HCT116 (cell line): ENCODE results near the gene SETD3. TPM values are rescaled to one million over a fixed set of nuclear protein-coding genes. Genes with fewer than 3 reads are reported as not detected.

Source experiments
- ATAC-seq: fragments of 200-7000 bp; cut with Tn5 transposase; 2 replicates; pipeline ENCODE4 v1.9.1; 2020; ENCODE audit warnings: mild to moderate bottlenecking, moderate library complexity
- BruUV-seq: library from RNA; stranded (reverse); fragments of 400-500 nt; replicated peaks from 2 replicates; lab custom pipeline; 2021; lab: Mats Ljungman, UMichigan
- CTCF ChIA-PET: fragments of 300-600 bp; sonication (Branson Sonifier 250); formaldehyde crosslinking; loops from one replicate; lab custom pipeline; 2021; ENCODE audit warnings: antibody characterized with exemption; lab: Charles Lee
- POLR2A ChIA-PET: fragments of 300-600, 350-600 bp; sonication (Branson Sonifier 250); formaldehyde crosslinking; loops from one replicate; lab custom pipeline; 2021; ENCODE audit warnings: antibody characterized with exemption; lab: Charles Lee
- RAD21 ChIA-PET, 2 experiments: fragments of 300-600 bp; sonication (Branson Sonifier 250); formaldehyde crosslinking; loops; one replicate each; lab custom pipeline; 2023; ENCODE audit warnings: low total read pairs in 2 of 2; ENCODE audit not compliant: uncharacterized antibody in 2 of 2, unreplicated experiment in 2 of 2, low non-redundant PET in 1 of 2; lab: Charles Lee
- DNase-seq: peaks from one replicate; pipeline ENCODE4 v3.0.0-alpha.2; 2010; ENCODE audit warnings: low read depth, low spot score
- H2AFZ ChIP-seq: fragments of 200-600 bp; shearing (Covaris generic), sonication (generic); 2 replicates; pipeline ENCODE4 v1.6.1; 2017; ENCODE audit warnings: low read depth, mixed run types, mixed read lengths, antibody characterized with exemption, low read length; ENCODE audit not compliant: poor library complexity, severe bottlenecking
- H3K27ac ChIP-seq: 2 replicates; pipeline ENCODE4 v1.5.1; 2012; ENCODE audit warnings: low read depth, low read length
- H3K27me3 ChIP-seq: fragments of 200-600 bp; sonication (generic); 2 replicates; pipeline ENCODE4 v1.6.1; 2016; ENCODE audit warnings: mixed run types, low read length, mixed read lengths; ENCODE audit not compliant: insufficient read depth
- H3K36me3 ChIP-seq, 2 experiments: fragments of 200-500 bp in 1 of 2; fragments of 200-600 bp in 1 of 2; sonication (Bioruptor generic) in 1 of 2; sonication (generic) in 1 of 2; 2 replicates each; pipeline versions ENCODE4 v1.5.1 to v1.6.1; 2014 to 2016; ENCODE audit warnings: low read length in 2 of 2, inconsistent platforms in 1 of 2, mixed read lengths in 1 of 2, mixed run types in 1 of 2; ENCODE audit not compliant: insufficient read depth in 2 of 2, control insufficient read depth in 1 of 2
- H3K4me1 ChIP-seq, 2 experiments: fragments of 200-600 bp in 1 of 2; sonication (generic) in 1 of 2; 2 replicates each; pipeline versions ENCODE4 v1.5.1 to v1.6.1; 2012 to 2017; ENCODE audit warnings: low read length in 2 of 2, inconsistent platforms in 1 of 2, mild to moderate bottlenecking in 1 of 2, mixed read lengths in 1 of 2, mixed run types in 1 of 2, moderate library complexity in 1 of 2; ENCODE audit not compliant: insufficient read depth in 2 of 2, control insufficient read depth in 1 of 2
- H3K4me2 ChIP-seq: fragments of 200-600 bp; sonication (generic); 2 replicates; pipeline ENCODE4 v1.6.1; 2017; ENCODE audit warnings: mixed run types, low read length, mixed read lengths
- H3K4me3 ChIP-seq, 2 experiments: fragments of 200-600 bp in 1 of 2; sonication (generic) in 1 of 2; replicated peaks in 1 of 2; 2 replicates each; pipeline ENCODE4 v1.5.1; 2011 to 2016; ENCODE audit warnings: low read length in 2 of 2, control low read depth in 1 of 2, low read depth in 1 of 2, mild to moderate bottlenecking in 1 of 2, mixed read lengths in 1 of 2, mixed run types in 1 of 2
- H3K79me2 ChIP-seq: fragments of 200-600 bp; sonication (generic); 2 replicates; pipeline ENCODE4 v1.6.1; 2017; ENCODE audit warnings: mild to moderate bottlenecking, mixed run types, low read length, moderate library complexity, mixed read lengths; ENCODE audit not compliant: insufficient read depth
- H3K9ac ChIP-seq: fragments of 200-600 bp; sonication (generic); 2 replicates; pipeline ENCODE4 v1.6.1; 2016; ENCODE audit warnings: low read length, mixed read lengths
- H3K9me2 ChIP-seq: fragments of 200-600 bp; sonication (generic), shearing (Covaris generic); 2 replicates; pipeline ENCODE4 v1.6.1; 2017; ENCODE audit warnings: mixed run types, mild to moderate bottlenecking, moderate library complexity; ENCODE audit not compliant: insufficient read depth
- H3K9me3 ChIP-seq, 2 experiments: fragments of 200-500 bp in 1 of 2; fragments of 200-600 bp in 1 of 2; sonication (Bioruptor generic) in 1 of 2; sonication (generic) in 1 of 2; 2 replicates each; pipeline ENCODE4 v1.6.1; 2014 to 2017; ENCODE audit warnings: low read length in 2 of 2, mixed read lengths in 2 of 2, inconsistent platforms in 1 of 2, low read depth in 1 of 2, mild to moderate bottlenecking in 1 of 2, mixed run types in 1 of 2, moderate library complexity in 1 of 2; ENCODE audit not compliant: control insufficient read depth in 1 of 2, insufficient read depth in 1 of 2
- H4K20me1 ChIP-seq: fragments of 200-600 bp; sonication (generic), shearing (Covaris generic); 2 replicates; pipeline ENCODE4 v1.6.1; 2017; ENCODE audit warnings: mixed run types, mild to moderate bottlenecking, moderate library complexity; ENCODE audit not compliant: insufficient read depth
- ATF3 ChIP-seq: IDR thresholded peaks from 2 replicates; pipeline ENCODE4 v1.6.1; 2012
- CBX3 ChIP-seq: IDR thresholded peaks from 2 replicates; pipeline ENCODE4 v1.6.1; 2012; ENCODE audit warnings: low read depth
- CEBPB ChIP-seq: IDR thresholded peaks from 2 replicates; pipeline ENCODE4 v1.6.1; 2012; ENCODE audit warnings: low read depth
- CTCF ChIP-seq, 3 experiments: fragments of 200-600 bp in 1 of 3; sonication (generic) in 1 of 3; IDR thresholded peaks in 2 of 3; conservative IDR thresholded peaks in 1 of 3; 2 replicates each; pipeline ENCODE4 v1.5.1; 2012 to 2017; ENCODE audit warnings: low read depth in 2 of 3, low read length in 2 of 3, antibody characterized with exemption in 1 of 3, borderline replicate concordance in 1 of 3, control low read depth in 1 of 3, mild to moderate bottlenecking in 1 of 3, mixed read lengths in 1 of 3, mixed run types in 1 of 3, moderate library complexity in 1 of 3; ENCODE audit not compliant: insufficient read depth in 1 of 3
- EGR1 ChIP-seq: IDR thresholded peaks from 2 replicates; pipeline ENCODE4 v1.6.1; 2012; ENCODE audit warnings: low read depth
- ELF1 ChIP-seq: IDR thresholded peaks from 2 replicates; pipeline ENCODE4 v1.6.1; 2012; ENCODE audit warnings: low read depth, borderline replicate concordance
- EZH2 ChIP-seq: fragments of 200-600 bp; sonication (generic); IDR thresholded peaks from 2 replicates; pipeline ENCODE4 v1.6.1; 2017; ENCODE audit warnings: antibody characterized with exemption, mixed run types
- EZH2phosphoT487 ChIP-seq: fragments of 200-600 bp; IDR thresholded peaks from 2 replicates; pipeline ENCODE4 v1.6.1; 2018; ENCODE audit warnings: antibody characterized with exemption, borderline replicate concordance
- FOSL1 ChIP-seq: IDR thresholded peaks from 2 replicates; pipeline ENCODE4 v1.6.1; 2012; ENCODE audit warnings: low read depth
- JUND ChIP-seq: IDR thresholded peaks from 2 replicates; pipeline ENCODE4 v1.6.1; 2012
- POLR2AphosphoS5 ChIP-seq: IDR thresholded peaks from 2 replicates; pipeline ENCODE4 v1.6.1; 2011; ENCODE audit warnings: mild to moderate bottlenecking, low read depth, low read length, moderate library complexity
- REST ChIP-seq: IDR thresholded peaks from 2 replicates; pipeline ENCODE4 v1.6.1; 2012; ENCODE audit warnings: low read depth
- SP1 ChIP-seq: IDR thresholded peaks from 2 replicates; pipeline ENCODE4 v1.6.1; 2012; ENCODE audit warnings: low read depth
- SRF ChIP-seq: IDR thresholded peaks from 2 replicates; pipeline ENCODE4 v1.6.1; 2012; ENCODE audit warnings: low read depth
- YY1 ChIP-seq: IDR thresholded peaks from 2 replicates; pipeline ENCODE4 v1.6.1; 2011; ENCODE audit warnings: low read length, low read depth, moderate library complexity, mild to moderate bottlenecking; ENCODE audit not compliant: insufficient replicate concordance; ENCODE audit errors: extremely low read depth
- ZNF274 ChIP-seq: fragments of 200-500 bp; sonication (Bioruptor generic); IDR thresholded peaks from 2 replicates; pipeline ENCODE4 v1.6.1; 2014; ENCODE audit warnings: mild to moderate bottlenecking, low read depth, low read length, inconsistent platforms
- intact Hi-C: fragments of 100-400 bp; cut with micrococcal nuclease; formaldehyde crosslinking; loops from 2 replicates; pipeline ENCODE4 v1.10.0; 2022
- total RNA-seq: library from RNA; stranded (reverse); gene quantifications from one replicate; pipeline ENCODE4 v1.2.1, GENCODE V29; 2021; ENCODE audit not compliant: unreplicated experiment

Gene SETD3
- total RNA-seq, 1 experiment from 2014 or later, result 46.6 TPM

- 0 out of 4 replicates have a peak, but pooled peaks cover 0 to 4% of the 10 kb centered on the region in 2 experiments for H3K4me1 ChIP-seq
- POLR2A ChIA-PET, result interaction anchor here (1.4 kb wide), 1 partner anchor 14 kb away, joined by 4 read pairs; the partner anchor contains the start of genes CCNK and SETD3
- TF ChIP-seq SP1, result no peak
- no peak for TF ChIP-seq POLR2AphosphoS5
- TF ChIP-seq FOSL1, result no peak
- TF ChIP-seq ATF3, result no peak
- TF ChIP-seq YY1, result no peak
- TF ChIP-seq JUND, result no peak
- no peak for TF ChIP-seq EZH2
- no peak for TF ChIP-seq EGR1
- intact Hi-C loops, result no loop called here
- no peak overlapping the region for H3K9ac ChIP-seq
- DNase-seq (no peak), ATAC-seq (no peak)
- RAD21 ChIA-PET, result no interaction called here
- no TSS peak for BruUV-seq
- no peaks in the 10 kb centered on the region for H3K9me3 ChIP-seq
- H3K4me2 ChIP-seq, result no peak overlapping the region
- H3K27ac ChIP-seq, result no peak overlapping the region
- H3K27me3 ChIP-seq, result no peaks in the 10 kb centered on the region
- no peak overlapping the region for H2AFZ ChIP-seq
- no peak overlapping the region for H3K4me3 ChIP-seq
- peaks cover 44% of the 10 kb centered on the region for H3K79me2 ChIP-seq
- H4K20me1 ChIP-seq, result no peaks in the 10 kb centered on the region
- H3K36me3 ChIP-seq, result peaks cover 0 to 12% of the 10 kb centered on the region in 2 experiments; a peak in 2 of 4 replicates
- H3K9me2 ChIP-seq, result no peaks in the 10 kb centered on the region
- CTCF ChIA-PET, result no interaction called here
Observed at GRCh38 chr14:99466758-99467157, 13.9 kb downstream of the SETD3 start.

- ATAC-seq, result no peak
- intact Hi-C loops, result no loop called here
- DNase-seq, result no peak
- Histone ChIP-seq H3K4me3 (no peak overlapping the region), H3K9ac (no peak overlapping the region), H3K9me2 (no peaks in the 10 kb centered on the region), H3K79me2 (peaks cover 30% of the 10 kb centered on the region), H3K36me3 (peaks cover 0 to 12% of the 10 kb centered on the region in 2 experiments; a peak in 2 of 4 replicates), H3K4me1 (0 out of 4 replicates have a peak, but pooled peaks cover 0 to 4% of the 10 kb centered on the region in 2 experiments), H3K4me2 (no peak overlapping the region), H2AFZ (no peak overlapping the region), H3K27ac (no peak overlapping the region), H4K20me1 (no peaks in the 10 kb centered on the region), H3K27me3 (no peaks in the 10 kb centered on the region), H3K9me3 (no peaks in the 10 kb centered on the region)
- POLR2A ChIA-PET, result no interaction called here
- RAD21 ChIA-PET, result no interaction called here
- no TSS peak for BruUV-seq
- CTCF ChIA-PET, result no interaction called here
- no peak for TF ChIP-seq EZH2
- TF ChIP-seq ZNF274, result no peak
- no peak for TF ChIP-seq SRF
- no peak for TF ChIP-seq CBX3
- TF ChIP-seq SP1, result no peak
- no peak for TF ChIP-seq CTCF (IDR thresholded peaks at IDR 0.05 in 2 of 3, conservative IDR thresholded peaks at IDR 0.05 in 1 of 3; ENCODE audit: borderline replicate concordance in 1 of 3, insufficient read depth in 1 of 3, low read depth in 2 of 3, low read length in 2 of 3)
- TF ChIP-seq JUND, result no peak
- no peak for TF ChIP-seq CEBPB
- TF ChIP-seq REST, result no peak
- TF ChIP-seq YY1, result no peak
- TF ChIP-seq EZH2phosphoT487, result no peak
- TF ChIP-seq FOSL1, result no peak
- no peak for TF ChIP-seq ELF1
Observed at GRCh38 chr14:99465288-99465687, 15.4 kb downstream of the SETD3 start.
